ENCODE measurements around the gene BATF. TPM values are rescaled to one million over a fixed set of nuclear protein-coding genes. Genes with fewer than 3 reads are reported as not detected.

BATF gene
- total RNA-seq, 1 experiment from 2014 or later: 1.4 TPM

- intact Hi-C loops (cut with micrococcal nuclease; ENCODE audit: unreplicated experiment): no loop called here
- CTCF ChIA-PET: interaction anchor here (0.6 to 1.2 kb wide), 2 partner anchors 12 to 39 kb away, joined by 4 read pairs; no protein-coding TSS in a partner anchor
- TF ChIP-seq CTCF (IDR thresholded peaks at IDR 0.05; ENCODE audit: unreplicated experiment): no peak
- DNase-seq: no peak
- Mint-ChIP-seq H3K4me1 (ENCODE audit: low read depth, unreplicated experiment) (peaks cover 29% of the 10 kb centered on the region), H3K9me3 (ENCODE audit: low read depth, unreplicated experiment) (no peaks in the 10 kb centered on the region), H3K27me3 (ENCODE audit: unreplicated experiment) (peaks cover 26% of the 10 kb centered on the region), H3K36me3 (ENCODE audit: insufficient read depth, unreplicated experiment) (peaks cover 10% of the 10 kb centered on the region), H3K27ac (ENCODE audit: unreplicated experiment) (no peak overlapping the region), H3K4me3 (ENCODE audit: low read depth, unreplicated experiment) (peak overlapping the region; percentile 82)
- BruUV-seq (replicated peaks): no TSS peak
These were observed 662 bp upstream of the BATF start for GRCh38 chr14:75521415-75522199.

GRCh38 chr14:75522983-75523318, 682 bp downstream of the BATF start:
- BruUV-seq (replicated peaks): no TSS peak
- no peak for TF ChIP-seq CTCF (IDR thresholded peaks at IDR 0.05; ENCODE audit: unreplicated experiment)
- Mint-ChIP-seq H3K27ac (ENCODE audit: unreplicated experiment) (peak overlapping the region; percentile 85), H3K4me3 (ENCODE audit: low read depth, unreplicated experiment) (peak overlapping the region; percentile 82), H3K36me3 (ENCODE audit: insufficient read depth, unreplicated experiment) (peaks cover 10% of the 10 kb centered on the region), H3K4me1 (ENCODE audit: low read depth, unreplicated experiment) (peaks cover 29% of the 10 kb centered on the region), H3K9me3 (ENCODE audit: low read depth, unreplicated experiment) (no peaks in the 10 kb centered on the region), H3K27me3 (ENCODE audit: unreplicated experiment) (peaks cover 13% of the 10 kb centered on the region)
- CTCF ChIA-PET: no interaction called here
- no peak for DNase-seq
- intact Hi-C loops (cut with micrococcal nuclease; ENCODE audit: unreplicated experiment): no loop called here

- CTCF ChIA-PET: no interaction called here
- no peak for DNase-seq
These were observed 1.5 kb downstream of the BATF start for GRCh38 chr14:75523771-75524171.

GRCh38 chr14:75525969-75526368, 3.7 kb downstream of the BATF start:
- Mint-ChIP-seq H3K36me3 (ENCODE audit: insufficient read depth, unreplicated experiment) (peaks cover 10% of the 10 kb centered on the region), H3K4me1 (ENCODE audit: low read depth, unreplicated experiment) (peaks cover 25% of the 10 kb centered on the region), H3K4me3 (ENCODE audit: low read depth, unreplicated experiment) (no peak overlapping the region), H3K27ac (ENCODE audit: unreplicated experiment) (no peak overlapping the region), H3K9me3 (ENCODE audit: low read depth, unreplicated experiment) (no peaks in the 10 kb centered on the region), H3K27me3 (ENCODE audit: unreplicated experiment) (peaks cover 13% of the 10 kb centered on the region)
- no peak for TF ChIP-seq CTCF (IDR thresholded peaks at IDR 0.05; ENCODE audit: unreplicated experiment)
- intact Hi-C loops (cut with micrococcal nuclease; ENCODE audit: unreplicated experiment): no loop called here
- CTCF ChIA-PET: interaction anchor here (0.6 kb wide), 1 partner anchor 10 kb away, joined by 4 read pairs; no protein-coding TSS in a partner anchor
- DNase-seq: no peak
- no TSS peak for BruUV-seq (replicated peaks)

More at GRCh38 chr14:75523771-75524171, 1.5 kb downstream of the BATF start:
- H3K4me1 Mint-ChIP-seq (ENCODE audit: low read depth, unreplicated experiment): peaks cover 29% of the 10 kb centered on the region
- peaks cover 10% of the 10 kb centered on the region for H3K36me3 Mint-ChIP-seq (ENCODE audit: insufficient read depth, unreplicated experiment)
- intact Hi-C loops (cut with micrococcal nuclease; ENCODE audit: unreplicated experiment): no loop called here
- H3K27me3 Mint-ChIP-seq (ENCODE audit: unreplicated experiment): peaks cover 13% of the 10 kb centered on the region
- BruUV-seq (replicated peaks): no TSS peak
- TF ChIP-seq CTCF (IDR thresholded peaks at IDR 0.05; ENCODE audit: unreplicated experiment): no peak
- no peak overlapping the region for H3K4me3 Mint-ChIP-seq (ENCODE audit: low read depth, unreplicated experiment)
- H3K9me3 Mint-ChIP-seq (ENCODE audit: low read depth, unreplicated experiment): no peaks in the 10 kb centered on the region
- no peak overlapping the region for H3K27ac Mint-ChIP-seq (ENCODE audit: unreplicated experiment)

All from Calu3 (cell line).